GM23248 (cell line): ENCODE measurements around the gene HERC4.

Experiments
- EZH2 ChIP-seq: fragments of 200-600 bp; sonication (generic); IDR thresholded peaks from 2 replicates; pipeline ENCODE4 v1.6.1; 2018; ENCODE audit warnings: antibody characterized with exemption, mild to moderate bottlenecking; ENCODE audit not compliant: insufficient read depth, poor library complexity, severe bottlenecking
- EZH2phosphoT487 ChIP-seq: fragments of 200-600 bp; sonication (generic); IDR thresholded peaks from 2 replicates; pipeline ENCODE4 v1.6.1; 2018; ENCODE audit warnings: antibody characterized with exemption, moderate library complexity, mild to moderate bottlenecking, low read depth; ENCODE audit not compliant: insufficient read depth

GRCh38 chr10:68083953-68084352 lies 8.9 kb upstream of the HERC4 start:
- TF ChIP-seq EZH2phosphoT487 (no peak), EZH2 (no peak)
